A549 (cell line): Measurements from ENCODE around the gene GDI2. TPM values are rescaled to one million over a fixed set of nuclear protein-coding genes. Genes with fewer than 3 reads are reported as not detected.

Experiments used
- ATAC-seq, 2 experiments: fragments of 200-7000 bp in 1 of 2; fragments of >200 bp in 1 of 2; cut with Nextera tagmentation in 1 of 2; cut with Tn5 transposase in 1 of 2; 3 replicates each; pipeline versions ENCODE4 v1.8.0 to v1.9.1; 2018 to 2020; ENCODE audit warnings: mild to moderate bottlenecking in 1 of 2, moderate library complexity in 1 of 2
- CTCF ChIA-PET: fragments of 300-600 bp; sonication (Branson Sonifier 250); formaldehyde crosslinking; extraction: SDS; loops from one replicate; lab custom pipeline; 2021; ENCODE audit warnings: antibody characterized with exemption, inconsistent platforms; lab: Yijun Ruan, JAX
- POLR2A ChIA-PET: fragments of 350-600 bp; formaldehyde crosslinking; extraction: SDS; loops from one replicate; lab custom pipeline; 2021; ENCODE audit warnings: antibody characterized with exemption, inconsistent platforms; lab: Yijun Ruan, JAX
- DNase-seq, 2 experiments: peaks; one replicate each; pipeline versions ENCODE4 v3.0.0 to v3.0.0-alpha.2; 2011 to 2016; ENCODE audit warnings: low read depth in 1 of 2, low spot score in 1 of 2
- FAIRE-seq: peaks from 2 replicates; lab custom pipeline; 2011; peaks lifted over from hg19 to GRCh38; lab: Jason Lieb, UNC
- H3K27ac ChIP-seq, 2 experiments: fragments of >200 bp; sonication (Bioruptor Twin); formaldehyde crosslinking; 3 replicates each; pipeline ENCODE4 v1.5.1; 2016 to 2017
- H3K4me1 ChIP-seq: fragments of >200 bp; sonication (Bioruptor Twin); formaldehyde crosslinking; 3 replicates; pipeline ENCODE4 v1.6.1; 2016
- H3K4me2 ChIP-seq: fragments of >200 bp; sonication (Bioruptor Twin); formaldehyde crosslinking; 3 replicates; pipeline ENCODE4 v1.6.1; 2016
- H3K4me3 ChIP-seq: fragments of >200 bp; sonication (Bioruptor Twin); formaldehyde crosslinking; 3 replicates; pipeline ENCODE4 v1.5.1; 2016
- H3K9me3 ChIP-seq: fragments of >200 bp; sonication (Bioruptor Twin); formaldehyde crosslinking; 3 replicates; pipeline ENCODE4 v1.6.1; 2016
- CHD2 ChIP-seq: fragments of 150-350 bp; IDR thresholded peaks from 2 replicates; pipeline ENCODE4 v1.6.1; 2014; ENCODE audit warnings: low read length; ENCODE audit not compliant: partially characterized antibody
- E2F6 ChIP-seq: IDR thresholded peaks from 2 replicates; pipeline ENCODE4 v1.6.1; 2012; ENCODE audit warnings: low read depth, borderline replicate concordance
- EHF ChIP-seq: fragments of 250-450 bp; sonication (Bioruptor Pico); IDR thresholded peaks from 2 replicates; pipeline ENCODE4 v1.5.0; 2020; ENCODE audit warnings: mild to moderate bottlenecking
- EHMT2 ChIP-seq: fragments of 200-600 bp; sonication (generic); IDR thresholded peaks from 2 replicates; pipeline ENCODE4 v1.6.1; 2016; ENCODE audit warnings: antibody characterized with exemption, low read depth, mild to moderate bottlenecking, moderate library complexity
- ELK1 ChIP-seq: fragments of 150-350 bp; IDR thresholded peaks from 2 replicates; pipeline ENCODE4 v1.6.1; 2014; ENCODE audit warnings: low read depth, mild to moderate bottlenecking, low read length
- EP300 ChIP-seq, 2 experiments: fragments of >200 bp; sonication (Bioruptor Twin); formaldehyde crosslinking; IDR thresholded peaks; 2 replicates in 1 of 2; 3 replicates in 1 of 2; pipeline ENCODE4 v1.6.1; 2016 to 2017
- FOSB ChIP-seq: fragments of 250-450 bp; sonication (Bioruptor Pico); IDR thresholded peaks from 2 replicates; pipeline ENCODE4 v1.5.0; 2020; ENCODE audit warnings: mild to moderate bottlenecking, moderate library complexity
- GATA3 ChIP-seq: IDR thresholded peaks from 2 replicates; pipeline ENCODE4 v1.6.1; 2012; ENCODE audit warnings: borderline replicate concordance
- HDAC2 ChIP-seq: fragments of 200-600 bp; sonication (generic); IDR thresholded peaks from 2 replicates; pipeline ENCODE4 v1.6.1; 2016
- HES2 ChIP-seq: fragments of >200 bp; sonication (Bioruptor Twin); formaldehyde crosslinking; IDR thresholded peaks from 2 replicates; pipeline ENCODE4 v1.6.1; 2016
- HOXA7 ChIP-seq: fragments of 250-450 bp; sonication (Bioruptor Pico); IDR thresholded peaks from 2 replicates; pipeline ENCODE4 v1.5.0; 2020; ENCODE audit warnings: mild to moderate bottlenecking, moderate library complexity
- KDM5A ChIP-seq: fragments of 200-600 bp; sonication (generic); IDR thresholded peaks from 2 replicates; pipeline ENCODE4 v1.6.1; 2016; ENCODE audit warnings: antibody characterized with exemption, mild to moderate bottlenecking
- MYC ChIP-seq: IDR thresholded peaks from 2 replicates; pipeline ENCODE4 v1.6.1; 2012; ENCODE audit warnings: mild to moderate bottlenecking, inconsistent platforms, low read length, improper control_type of control experiment, borderline replicate concordance
- NPAS2 ChIP-seq: fragments of 250-450 bp; sonication (Bioruptor Pico); IDR thresholded peaks from 2 replicates; pipeline ENCODE4 v1.8.0; 2022; ENCODE audit warnings: mild to moderate bottlenecking, moderate library complexity, borderline replicate concordance
- PHF8 ChIP-seq: fragments of 200-600 bp; sonication (generic); IDR thresholded peaks from 2 replicates; pipeline ENCODE4 v1.6.1; 2016; ENCODE audit warnings: low read depth, mild to moderate bottlenecking, antibody characterized with exemption, moderate library complexity, borderline replicate concordance
- POLR2A ChIP-seq: IDR thresholded peaks from 2 replicates; pipeline ENCODE4 v1.6.1; 2012; ENCODE audit warnings: mild to moderate bottlenecking, low read length
- POLR2AphosphoS2 ChIP-seq: conservative IDR thresholded peaks from 2 replicates; pipeline ENCODE4 v1.6.1; 2012; ENCODE audit warnings: low read length, improper control_type of control experiment, inconsistent platforms
- RARB ChIP-seq: fragments of 250-450 bp; sonication (Bioruptor Pico); IDR thresholded peaks from 2 replicates; pipeline ENCODE4 v1.8.0; 2021; ENCODE audit warnings: mild to moderate bottlenecking, moderate library complexity
- REST ChIP-seq: fragments of 200-600 bp; sonication (generic); IDR thresholded peaks from 2 replicates; pipeline ENCODE4 v1.6.1; 2016; ENCODE audit warnings: antibody characterized with exemption, mild to moderate bottlenecking, moderate library complexity
- RNF2 ChIP-seq: fragments of 200-600 bp; sonication (generic); IDR thresholded peaks from 2 replicates; pipeline ENCODE4 v1.6.1; 2016; ENCODE audit warnings: low read depth, mild to moderate bottlenecking, antibody characterized with exemption, moderate library complexity, borderline replicate concordance
- SMC3 ChIP-seq: fragments of >200 bp; sonication (Bioruptor Twin); formaldehyde crosslinking; IDR thresholded peaks from 3 replicates; pipeline ENCODE4 v1.6.1; 2018; ENCODE audit warnings: inconsistent platforms
- SREBF2 ChIP-seq: fragments of 450-650 bp; IDR thresholded peaks from 2 replicates; pipeline ENCODE4 v1.6.1; 2014; ENCODE audit warnings: mild to moderate bottlenecking, moderate library complexity
- TFCP2L1 ChIP-seq: fragments of 250-450 bp; sonication (Bioruptor Pico); IDR thresholded peaks from 2 replicates; pipeline ENCODE4 v1.5.0; 2021; ENCODE audit warnings: mild to moderate bottlenecking
- TP53 ChIP-seq: fragments of 250-450 bp; sonication (Bioruptor Pico); IDR thresholded peaks from 2 replicates; pipeline ENCODE4 v1.5.0; 2021; ENCODE audit warnings: mild to moderate bottlenecking, moderate library complexity
- USF2 ChIP-seq: fragments of 450-650 bp; IDR thresholded peaks from 2 replicates; pipeline ENCODE4 v1.6.1; 2014; ENCODE audit warnings: antibody characterized with exemption
- ZC3H11A ChIP-seq: fragments of 450-650 bp; IDR thresholded peaks from 2 replicates; pipeline ENCODE4 v1.6.1; 2014; ENCODE audit warnings: antibody characterized with exemption, mild to moderate bottlenecking
- ZSCAN20 ChIP-seq: fragments of 250-450 bp; sonication (Bioruptor Pico); IDR thresholded peaks from 2 replicates; pipeline ENCODE4 v1.8.0; 2022; ENCODE audit warnings: mild to moderate bottlenecking, moderate library complexity
- WGBS: methylation state at CpG from one replicate; pipeline ENCODE4 v1.1.6; 2017; ENCODE audit errors: missing lambda C conversion rate; 5-methylcytosine and 5-hydroxymethylcytosine counted together
- polyA plus RNA-seq, 4 experiments: library from polyadenylated mRNA; depleted of rRNA in 3 of 4; stranded (reverse); fragments of >200 nt; fragmentation: RNase III in 1 of 4; extraction: RNeasy Plus Mini Kit Qiagen cat#74134 plus additional on column Dnase treatment in 1 of 4; gene quantifications; 2 replicates in 3 of 4; 3 replicates in 1 of 4; pipeline ENCODE4 v1.2.3, GENCODE V29; 2011 to 2017

Gene GDI2
- polyA plus RNA-seq, 2 of the 4 experiments (the other 2 are of a cell fraction), result 278 to 304 TPM

- CTCF ChIA-PET, result interaction anchor here (1.0 kb wide), 1 partner anchor 97 kb away, joined by 4 read pairs; no protein-coding TSS in a partner anchor
- H3K4me2 ChIP-seq, result no peak overlapping the region
- no peaks in the 10 kb centered on the region for H3K4me1 ChIP-seq
- ATAC-seq (no peak), DNase-seq (no peak), FAIRE-seq (no peak)
- H3K4me3 ChIP-seq, result no peak overlapping the region
- no peak overlapping the region for H3K27ac ChIP-seq
- POLR2A ChIA-PET, result no interaction called here
- no peak for TF ChIP-seq GATA3
- TF ChIP-seq HOXA7 (CRISPR knock-in tag), result no peak
- TF ChIP-seq ZC3H11A, result no peak
- no peak for TF ChIP-seq MYC
- TF ChIP-seq HDAC2, result no peak
- TF ChIP-seq SREBF2, result no peak
- TF ChIP-seq SMC3, result no peak
- no peak for TF ChIP-seq NPAS2 (CRISPR knock-in tag)
- no peak for TF ChIP-seq TP53 (CRISPR knock-in tag)
- no peak for TF ChIP-seq POLR2AphosphoS2
- 87% methylated on average over 7 of the region's 7 CpGs for WGBS
- H3K9me3 ChIP-seq, result no peaks in the 10 kb centered on the region
These were observed 93.1 kb downstream of the GDI2 start for GRCh38 chr10:5720182-5720581.

GRCh38 chr10:5719546-5719945 lies 93.7 kb downstream of the GDI2 start:
- CTCF ChIA-PET, result interaction anchor here (1.0 kb wide), 2 partner anchors 96 to 154 kb away, joined by 4 read pairs; no protein-coding TSS in a partner anchor
- 97% methylated on average over 3 of the region's 3 CpGs for WGBS
- H3K27ac ChIP-seq, result no peak overlapping the region
- no peak for DNase-seq
- TF ChIP-seq ELK1 (no peak), POLR2A (no peak), EHMT2 (no peak), KDM5A (no peak), PHF8 (no peak), E2F6 (no peak), REST (no peak), RARB (CRISPR knock-in tag) (no peak), TFCP2L1 (CRISPR knock-in tag) (no peak), ZC3H11A (no peak), MYC (no peak), RNF2 (no peak), GATA3 (no peak), EHF (CRISPR knock-in tag) (no peak), USF2 (no peak), ZSCAN20 (no peak), HES2 (no peak), CHD2 (no peak), FOSB (no peak), EP300 (IDR thresholded peaks at IDR 0.05) (no peak)
- TF ChIP-seq, all 56 proteins: peak for 0
- no peak overlapping the region for H3K4me3 ChIP-seq
- no peak for FAIRE-seq
- ATAC-seq, result no peak
- H3K9me3 ChIP-seq, result no peaks in the 10 kb centered on the region
- H3K4me2 ChIP-seq, result no peak overlapping the region
- POLR2A ChIA-PET, result no interaction called here
- no peaks in the 10 kb centered on the region for H3K4me1 ChIP-seq
